WI38 (cell line): ENCODE measurements around the gene FSTL4.
"Not testable (repeated sequence)": the region's sequence is repeated elsewhere in the genome, so short reads cannot be mapped to it uniquely, and the experiment has no call there.

Experiments
- H3K4me3 ChIP-seq: 2 replicates; pipeline ENCODE4 v1.5.1; 2011; ENCODE audit warnings: low read depth, mild to moderate bottlenecking, control low read depth, low read length
- TF ChIP-seq, protein P1 (sequence below): IDR thresholded peaks from 2 replicates; pipeline ENCODE4 v1.5.1; 2012; ENCODE audit warnings: low read depth, mild to moderate bottlenecking, control low read depth, low read length

Gene FSTL4

GRCh38 chr5:133192716-133193115, 419.6 kb downstream of the FSTL4 start:
- TF ChIP-seq, protein P1, sequence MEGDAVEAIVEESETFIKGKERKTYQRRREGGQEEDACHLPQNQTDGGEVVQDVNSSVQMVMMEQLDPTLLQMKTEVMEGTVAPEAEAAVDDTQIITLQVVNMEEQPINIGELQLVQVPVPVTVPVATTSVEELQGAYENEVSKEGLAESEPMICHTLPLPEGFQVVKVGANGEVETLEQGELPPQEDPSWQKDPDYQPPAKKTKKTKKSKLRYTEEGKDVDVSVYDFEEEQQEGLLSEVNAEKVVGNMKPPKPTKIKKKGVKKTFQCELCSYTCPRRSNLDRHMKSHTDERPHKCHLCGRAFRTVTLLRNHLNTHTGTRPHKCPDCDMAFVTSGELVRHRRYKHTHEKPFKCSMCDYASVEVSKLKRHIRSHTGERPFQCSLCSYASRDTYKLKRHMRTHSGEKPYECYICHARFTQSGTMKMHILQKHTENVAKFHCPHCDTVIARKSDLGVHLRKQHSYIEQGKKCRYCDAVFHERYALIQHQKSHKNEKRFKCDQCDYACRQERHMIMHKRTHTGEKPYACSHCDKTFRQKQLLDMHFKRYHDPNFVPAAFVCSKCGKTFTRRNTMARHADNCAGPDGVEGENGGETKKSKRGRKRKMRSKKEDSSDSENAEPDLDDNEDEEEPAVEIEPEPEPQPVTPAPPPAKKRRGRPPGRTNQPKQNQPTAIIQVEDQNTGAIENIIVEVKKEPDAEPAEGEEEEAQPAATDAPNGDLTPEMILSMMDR, result no peak
- H3K4me3 ChIP-seq, result no peak overlapping the region

GRCh38 chr5:133189881-133190280, 422.5 kb downstream of the FSTL4 start:
- TF ChIP-seq, protein P1, result no peak
- H3K4me3 ChIP-seq, result no peak overlapping the region

DNA sequence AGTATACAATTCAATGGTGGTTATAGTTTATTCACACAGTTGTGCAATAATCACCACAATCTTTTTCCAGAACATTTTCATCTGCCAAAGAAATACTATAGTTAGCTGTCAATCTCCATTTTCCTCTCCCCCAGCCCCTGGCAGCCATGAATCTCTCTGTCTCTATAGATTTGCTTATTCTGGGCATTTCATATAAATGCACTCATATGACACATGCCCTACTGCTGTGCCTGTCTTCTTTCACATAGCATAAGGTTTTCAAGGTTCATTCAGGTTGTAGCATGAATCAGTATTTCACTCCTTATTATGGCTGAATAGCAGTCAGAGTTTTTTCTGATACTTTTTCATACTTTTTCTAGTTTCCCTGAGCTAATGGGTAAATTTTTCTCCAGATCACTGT, 432.9 kb downstream of the FSTL4 start:
- TF ChIP-seq, protein P1, result no peak
- H3K4me3 ChIP-seq, result no peak overlapping the region

DNA sequence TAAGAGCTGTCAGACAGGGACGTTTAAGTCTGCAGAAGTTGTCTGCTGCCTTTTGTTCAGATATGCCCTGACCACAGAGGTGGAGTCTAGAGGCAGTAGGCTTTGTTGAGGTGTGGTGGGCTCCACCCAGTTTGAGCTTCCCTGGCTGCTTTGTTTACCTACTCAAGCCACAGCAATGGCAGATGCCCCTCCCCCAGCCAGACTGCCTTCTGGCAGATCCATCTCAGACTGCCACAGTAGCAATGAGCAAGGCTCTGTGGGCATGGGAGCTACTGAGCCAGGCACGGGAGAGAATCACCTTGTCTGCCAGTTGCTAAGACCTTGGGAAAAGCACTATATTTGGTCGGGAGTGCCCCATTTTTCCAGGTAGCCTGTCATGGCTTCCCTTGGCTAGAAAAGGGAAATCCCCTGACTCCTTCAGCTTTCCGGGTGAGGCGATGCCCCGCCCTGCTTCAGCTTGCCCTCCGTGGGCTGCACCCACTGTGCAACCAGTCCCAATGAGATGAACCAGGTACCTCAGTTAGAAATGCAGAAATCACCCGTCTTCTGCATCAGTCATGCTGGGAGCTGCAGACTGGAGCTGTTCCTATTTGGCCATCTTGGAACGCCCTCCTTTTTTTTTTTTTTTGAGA, 441.5 kb downstream of the FSTL4 start:
- not testable (repeated sequence) for H3K4me3 ChIP-seq

GRCh38 chr5:133164759-133165158, 447.6 kb downstream of the FSTL4 start:
- no peak overlapping the region for H3K4me3 ChIP-seq
- TF ChIP-seq, protein P1, result no peak

GRCh38 chr5:133163839-133164238, 448.5 kb downstream of the FSTL4 start:
- TF ChIP-seq, protein P1, result no peak
- H3K4me3 ChIP-seq, result no peak overlapping the region

DNA sequence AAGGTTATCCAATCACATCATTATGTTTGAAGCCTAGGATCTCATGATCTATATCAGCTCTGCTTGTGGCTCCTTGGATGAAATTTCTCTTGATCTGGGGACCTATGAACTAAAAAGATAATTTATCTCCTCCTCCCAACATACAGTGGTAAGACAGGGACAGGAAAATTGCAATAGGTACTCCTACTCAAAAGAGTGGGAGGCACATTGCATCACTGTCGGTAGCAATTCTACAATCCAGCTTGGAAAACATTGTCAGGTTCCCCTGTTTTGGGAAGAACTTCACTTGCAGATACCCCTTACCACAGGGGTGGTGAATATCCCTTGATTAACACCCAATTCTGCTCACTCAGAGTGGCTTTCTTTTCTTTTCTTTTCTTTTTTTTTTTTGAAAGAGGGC, 452.8 kb downstream of the FSTL4 start:
- TF ChIP-seq, protein P1, result no peak
- no peak overlapping the region for H3K4me3 ChIP-seq
